Activated gamma-delta T cell treated with anti-CD3 and anti-CD28 coated beads, Interleukin-2, amount 50 U/mL, for 16 hours (primary cell): ENCODE measurements around the gene TIAM1.

Source experiments
- DNase-seq: peaks from one replicate; pipeline ENCODE4 v3.0.0-alpha.2; 2020; ENCODE audit warnings: low read depth

The TIAM1 gene

GRCh38 chr21:31201144-31201543 is 142.9 kb downstream of the TIAM1 start:
- DNase-seq: no peak

DNA sequence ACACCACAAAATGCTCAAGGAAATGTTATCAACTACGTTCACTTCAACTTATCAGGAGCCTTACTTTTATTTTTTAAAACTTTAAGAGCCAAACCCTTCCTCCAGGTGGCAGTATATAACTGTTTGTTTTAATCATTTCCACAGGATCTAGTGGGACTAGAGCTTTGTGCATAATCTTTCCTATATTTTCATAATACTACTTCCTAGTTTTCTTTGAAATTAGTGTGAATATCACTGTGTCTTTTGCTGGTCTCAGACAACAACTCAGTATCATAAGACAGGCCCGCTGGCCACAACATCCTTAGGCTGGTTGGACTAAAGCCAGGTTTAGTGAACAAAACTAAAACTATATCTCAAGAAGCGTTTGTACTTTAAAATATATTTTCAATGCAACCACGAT is 145.5 kb downstream of the TIAM1 start:
- no peak for DNase-seq

DNA sequence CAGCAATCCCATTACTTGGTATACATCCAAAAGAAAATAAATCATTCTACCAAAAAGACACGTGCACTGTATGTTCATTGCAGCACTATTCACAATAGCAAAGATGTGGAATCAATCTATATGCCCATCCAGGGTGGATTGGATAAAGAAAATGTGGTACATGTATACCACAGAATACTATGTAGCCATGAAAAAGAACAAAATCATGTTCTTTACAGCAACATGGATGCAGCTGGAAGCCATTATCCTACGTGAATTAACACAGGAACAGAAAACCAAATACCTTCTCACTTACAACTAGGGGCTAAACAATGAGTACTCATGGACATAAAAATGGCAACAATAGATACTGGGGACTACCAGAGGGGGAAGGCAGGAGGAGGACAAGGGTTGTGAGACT is 147.3 kb downstream of the TIAM1 start:
- no peak for DNase-seq

DNA sequence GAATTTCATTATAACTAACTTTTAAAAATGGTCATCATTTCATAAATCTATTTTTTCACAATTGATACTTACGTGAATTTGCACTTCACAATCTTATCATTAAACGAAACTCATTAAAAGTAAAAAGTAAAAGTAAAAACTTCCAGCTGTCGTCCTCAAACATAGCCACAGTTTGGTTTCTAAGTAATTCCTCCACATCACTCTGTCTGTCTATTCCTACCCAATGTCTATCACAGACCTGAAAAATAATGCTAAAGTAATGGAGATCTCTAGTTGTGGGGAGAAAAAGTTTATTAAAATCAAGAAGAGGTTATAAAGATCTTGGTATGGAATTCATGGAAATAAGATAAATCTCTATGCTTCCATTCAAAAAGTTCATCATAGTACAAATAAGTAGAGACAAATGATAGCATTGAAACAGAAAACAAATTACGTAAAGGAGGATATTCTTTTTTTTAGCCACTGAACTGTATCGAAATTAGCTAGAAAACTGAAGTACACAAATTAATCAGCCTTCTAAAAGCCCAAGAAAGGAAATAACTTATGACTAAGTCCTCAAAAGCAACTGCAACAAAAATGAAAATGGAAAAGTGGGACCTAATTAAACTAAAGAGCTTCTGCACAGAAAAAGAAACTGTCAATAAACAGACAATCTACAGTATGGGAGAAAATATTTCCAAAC is 148.6 kb downstream of the TIAM1 start:
- DNase-seq: no peak

DNA sequence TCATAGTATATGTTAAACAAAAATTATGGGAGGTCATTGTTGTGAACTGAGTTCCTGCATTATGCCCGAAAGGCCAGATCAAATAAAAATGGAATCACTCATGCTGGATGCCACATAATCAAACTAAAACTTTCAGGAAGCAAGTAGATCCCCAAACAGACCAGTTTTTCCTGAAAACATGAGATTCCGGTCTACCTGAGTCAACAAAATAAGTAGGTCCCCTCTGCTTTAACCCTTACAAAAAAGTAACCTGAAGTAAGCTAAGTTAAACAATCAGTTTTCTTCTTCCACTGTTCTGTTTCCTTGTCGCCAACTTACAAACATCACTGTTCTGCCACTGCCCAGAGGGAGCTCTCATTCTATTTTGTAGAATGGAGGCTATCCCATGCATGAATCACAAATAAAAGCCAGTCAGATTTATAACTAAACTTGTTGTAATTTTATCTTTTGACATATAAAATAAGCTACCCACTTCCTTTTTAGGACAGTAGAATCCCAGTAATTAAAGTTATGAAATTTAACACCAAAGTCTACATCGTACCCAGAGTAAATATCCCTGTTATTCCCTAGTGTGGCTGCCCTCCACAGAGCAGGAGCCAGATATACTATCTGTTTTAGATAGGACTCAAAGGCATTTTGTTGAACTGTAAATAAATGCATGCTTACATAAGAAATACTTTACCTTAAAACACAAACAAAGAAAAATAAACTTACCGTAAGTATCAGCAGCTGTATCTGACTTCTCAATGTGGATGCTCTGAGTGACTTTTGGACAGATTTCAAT is 149.4 kb downstream of the TIAM1 start:
- DNase-seq: no peak

GRCh38 chr21:31193761-31194160 is 150.3 kb downstream of the TIAM1 start:
- no peak for DNase-seq

GRCh38 chr21:31191553-31191952 is 152.5 kb downstream of the TIAM1 start:
- DNase-seq: no peak

GRCh38 chr21:31190516-31190915 is 153.5 kb downstream of the TIAM1 start:
- DNase-seq: no peak

- DNase-seq: no peak
Measured at GRCh38 chr21:31187499-31187898, 156.6 kb downstream of the TIAM1 start.

GRCh38 chr21:31186916-31187315 is 157.1 kb downstream of the TIAM1 start:
- DNase-seq: no peak

DNA sequence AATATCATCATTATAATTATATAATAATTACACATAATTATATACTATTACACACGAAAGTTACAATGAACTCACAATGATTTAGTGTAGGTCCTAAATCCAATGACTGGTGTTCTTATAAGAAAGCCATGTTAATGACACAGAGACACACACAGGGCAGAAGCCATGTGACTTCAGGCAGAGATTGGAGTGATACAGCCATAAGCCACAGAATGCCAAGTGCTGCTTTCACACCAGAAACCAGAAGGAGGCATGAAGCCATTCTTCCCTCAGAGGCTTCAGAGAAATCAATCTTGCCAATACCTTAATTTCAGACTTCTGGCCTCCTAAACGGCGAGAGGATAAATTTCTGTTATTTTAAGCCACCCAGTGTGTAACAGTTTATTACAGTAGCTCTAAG is 158.4 kb downstream of the TIAM1 start:
- DNase-seq: no peak

DNA sequence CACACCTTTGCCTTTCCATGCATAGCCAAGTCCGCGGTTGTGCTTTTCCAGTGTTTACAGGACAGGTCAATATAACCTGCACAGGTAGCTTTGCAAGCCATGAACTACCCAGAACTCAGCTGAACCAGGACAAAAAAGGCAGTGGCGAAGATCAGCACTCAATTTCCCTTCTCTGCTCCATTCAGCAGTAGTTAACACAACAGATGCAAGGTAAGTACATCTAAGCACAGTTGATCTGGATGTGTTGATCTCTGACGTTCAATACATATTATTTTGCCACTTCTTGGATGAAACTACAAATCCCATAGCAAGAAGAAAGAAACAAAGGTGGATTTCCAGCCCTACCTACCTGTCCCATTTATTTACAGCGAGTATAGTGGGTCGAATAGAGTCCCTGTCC is 159.2 kb downstream of the TIAM1 start:
- DNase-seq: no peak

GRCh38 chr21:31184459-31184858 is 159.6 kb downstream of the TIAM1 start:
- DNase-seq: peak; percentile 41

DNA sequence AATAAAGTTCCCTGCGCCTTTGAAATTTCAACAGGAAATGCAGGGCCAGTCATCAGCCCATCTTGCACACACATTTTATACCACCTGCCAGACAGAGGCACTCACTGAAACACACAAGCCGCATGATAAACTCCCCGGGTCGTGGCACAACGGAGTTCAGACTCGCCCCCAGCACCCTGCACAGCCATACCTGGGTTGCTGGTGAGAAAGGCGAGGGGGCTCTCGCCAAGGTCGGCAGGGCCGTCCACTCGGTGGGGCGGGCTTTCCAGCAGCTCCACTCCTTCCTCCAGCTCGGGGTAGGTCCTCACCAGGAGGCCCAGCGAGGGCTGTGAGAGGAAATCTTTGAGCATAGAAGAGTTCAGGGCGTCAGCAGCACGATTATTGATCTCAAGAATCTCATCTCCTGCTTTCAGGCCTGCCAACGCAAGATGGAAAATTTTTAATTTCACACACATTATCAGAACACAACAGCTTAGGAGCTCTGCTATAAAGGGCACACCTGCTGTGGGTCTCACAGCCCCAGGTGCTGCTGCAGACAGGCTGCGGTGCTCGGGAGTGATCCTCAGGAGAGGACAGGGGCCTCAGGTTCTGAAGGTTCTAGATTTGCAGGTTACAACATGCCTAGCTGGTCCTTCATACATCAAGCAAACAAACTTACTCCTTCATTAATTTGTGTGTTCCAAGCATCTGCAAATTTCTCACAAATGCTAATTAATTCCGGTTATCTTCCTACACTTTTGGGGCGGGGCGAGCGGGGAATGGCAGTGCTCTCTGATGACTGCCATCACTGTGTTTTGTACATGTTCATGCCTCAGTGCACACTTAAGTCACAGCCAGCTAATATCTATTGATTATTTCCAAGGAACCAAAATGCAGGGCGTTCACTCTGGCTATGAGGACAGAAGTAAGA is 161.6 kb downstream of the TIAM1 start:
- no peak for DNase-seq

- DNase-seq: no peak
Measured at GRCh38 chr21:31181082-31181750, 162.8 kb downstream of the TIAM1 start.

- DNase-seq: no peak
Measured at GRCh38 chr21:31180256-31181081, 163.6 kb downstream of the TIAM1 start.

DNA sequence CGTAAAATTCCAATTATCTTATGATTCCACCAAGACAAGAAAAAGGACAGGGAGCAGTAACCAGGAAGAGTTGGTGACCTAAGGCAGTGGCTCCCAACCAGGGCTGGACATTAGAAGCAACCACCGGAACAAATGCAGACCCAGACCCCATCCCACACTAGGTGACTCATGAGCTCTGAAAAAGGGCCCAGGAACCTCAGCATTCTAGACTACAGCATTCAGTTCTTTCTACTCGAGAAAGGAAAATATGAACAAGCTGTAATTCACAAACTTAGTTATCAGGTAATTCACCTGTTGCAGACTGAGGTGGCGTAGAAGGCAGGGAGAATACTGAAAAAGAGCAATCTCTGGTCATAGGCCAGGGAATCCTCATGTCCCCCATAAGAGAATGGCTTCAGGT is 167.3 kb downstream of the TIAM1 start:
- no peak for DNase-seq

DNA sequence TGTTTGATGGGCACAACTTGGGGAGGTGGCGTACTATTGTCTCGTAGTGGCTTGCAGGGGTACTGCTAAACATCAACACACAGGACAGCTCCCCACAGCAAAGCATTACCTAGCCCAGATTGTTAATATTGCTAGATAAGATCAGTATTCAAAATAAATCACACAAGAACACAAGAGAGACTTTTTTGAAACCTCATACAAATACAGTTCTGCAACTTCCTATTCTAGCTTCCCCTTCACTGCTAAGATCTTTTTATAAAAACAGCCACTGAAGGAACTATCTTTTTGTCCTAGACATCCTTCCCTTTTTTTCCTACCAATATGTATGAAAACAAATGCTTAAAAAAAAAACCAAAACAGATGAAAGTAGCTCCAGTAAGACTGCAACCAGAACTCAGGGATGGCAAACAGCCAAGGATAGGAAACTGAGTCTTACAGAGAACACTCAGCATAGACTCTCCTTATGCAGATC is 167.9 kb downstream of the TIAM1 start:
- DNase-seq: no peak

DNA sequence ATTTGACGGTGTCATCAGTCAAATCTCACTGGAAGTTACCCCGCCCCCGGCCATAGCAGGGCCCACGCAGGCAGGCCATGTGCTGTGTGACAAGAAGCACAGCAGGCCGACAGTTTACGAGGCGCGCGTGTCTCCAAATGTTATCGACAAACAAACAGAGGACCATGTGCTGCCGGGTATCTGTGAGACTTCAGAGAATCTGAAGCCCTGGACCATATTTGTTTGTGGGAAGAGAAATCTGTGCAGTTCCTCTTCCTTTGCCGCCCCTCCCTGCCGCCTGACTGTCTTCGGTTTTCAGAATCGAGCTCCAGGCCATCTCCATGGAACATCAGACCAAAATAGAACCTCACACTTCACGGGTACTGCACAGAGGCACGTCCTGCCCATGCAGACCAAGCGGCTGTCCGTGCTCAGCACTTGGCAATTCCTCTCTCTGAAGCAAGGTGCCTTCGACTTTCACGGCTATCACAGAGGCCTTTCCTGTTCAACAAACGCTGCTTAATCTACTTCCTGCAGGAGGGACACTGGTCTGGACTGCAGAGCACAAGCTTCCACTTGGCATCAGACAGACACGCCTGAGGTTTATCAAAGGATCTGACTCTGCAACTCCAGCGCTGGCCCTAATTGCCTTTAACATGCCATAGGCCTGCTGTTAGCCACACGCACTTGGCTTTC is 170.0 kb downstream of the TIAM1 start:
- DNase-seq: no peak

GRCh38 chr21:31172328-31172727 is 171.7 kb downstream of the TIAM1 start:
- DNase-seq: no peak
